EL (cell line): Measurements from ENCODE around the gene PCGF3.
"Not testable (repeated sequence)": the region's sequence is repeated elsewhere in the genome, so short reads cannot be mapped to it uniquely, and the experiment has no call there.

Experiments
- DNase-seq: peaks from one replicate; pipeline ENCODE4 v3.0.0-alpha.2; 2016

PCGF3 gene

GRCh38 chr4:705278-706082, at the start of gene PCGF3:
TSS of gene PCGF3 (plus strand) at chr4:705832. CDS start at chr4:733681, 27,849 bp downstream.
- peak; percentile 93 for DNase-seq

GRCh38 chr4:656436-657337, 48.9 kb upstream of the PCGF3 start:
- DNase-seq: no peak

GRCh38 chr4:657338-657833, 48.2 kb upstream of the PCGF3 start:
- DNase-seq: no peak

GRCh38 chr4:657834-658667, 47.6 kb upstream of the PCGF3 start:
- no peak for DNase-seq

- DNase-seq: no peak
These were observed 46.7 kb upstream of the PCGF3 start for GRCh38 chr4:658681-659667.

GRCh38 chr4:659851-660250, 45.8 kb upstream of the PCGF3 start:
- no peak for DNase-seq

GRCh38 chr4:660401-660800, 45.2 kb upstream of the PCGF3 start:
- DNase-seq: no peak

GRCh38 chr4:661231-661630, 44.4 kb upstream of the PCGF3 start:
- DNase-seq: no peak

- no peak for DNase-seq
These were observed 43.5 kb upstream of the PCGF3 start for GRCh38 chr4:661881-662761.

- DNase-seq: no peak
These were observed 42.6 kb upstream of the PCGF3 start for GRCh38 chr4:663046-663437.

GRCh38 chr4:663438-664428, 41.9 kb upstream of the PCGF3 start:
- DNase-seq: no peak

GRCh38 chr4:664713-665231, 40.9 kb upstream of the PCGF3 start:
- DNase-seq: no peak

GRCh38 chr4:665381-665750, 40.3 kb upstream of the PCGF3 start:
- no peak for DNase-seq

- DNase-seq: no peak
These were observed 39.7 kb upstream of the PCGF3 start for GRCh38 chr4:665751-666435.

- no peak for DNase-seq
These were observed 39.2 kb upstream of the PCGF3 start for GRCh38 chr4:666436-666810.

- no peak for DNase-seq
These were observed 38.6 kb upstream of the PCGF3 start for GRCh38 chr4:666822-667544.

GRCh38 chr4:667545-667925, 38.1 kb upstream of the PCGF3 start:
- no peak for DNase-seq

- not testable (repeated sequence) for DNase-seq
These were observed 37.4 kb upstream of the PCGF3 start for GRCh38 chr4:668219-668618.
